HEK293T (cell line): Measurements from ENCODE around the gene PLA2G6.

ENCODE experiments used
- ARNT ChIP-seq: fragments of 450-650 bp; IDR thresholded peaks from 2 replicates; pipeline ENCODE4 v1.6.1; 2017; ENCODE audit warnings: mild to moderate bottlenecking
- BHLHE40 ChIP-seq: fragments of 450-650 bp; IDR thresholded peaks from 2 replicates; pipeline ENCODE4 v1.6.1; 2016; ENCODE audit warnings: mild to moderate bottlenecking, moderate library complexity, borderline replicate concordance
- CTBP1 ChIP-seq: fragments of 450-650 bp; IDR thresholded peaks from 2 replicates; pipeline ENCODE4 v1.6.1; 2016; ENCODE audit warnings: borderline replicate concordance
- ELF4 ChIP-seq: fragments of 450-650 bp; IDR thresholded peaks from 2 replicates; pipeline ENCODE4 v1.6.1; 2017; ENCODE audit warnings: antibody characterized with exemption
- FOXA1 ChIP-seq: fragments of 450-650 bp; IDR thresholded peaks from 2 replicates; pipeline ENCODE4 v1.6.1; 2016; ENCODE audit warnings: mild to moderate bottlenecking
- FOXK2 ChIP-seq: fragments of 450-650 bp; IDR thresholded peaks from 2 replicates; pipeline ENCODE4 v1.6.1; 2016; ENCODE audit warnings: mild to moderate bottlenecking
- FOXM1 ChIP-seq: fragments of 450-650 bp; IDR thresholded peaks from 2 replicates; pipeline ENCODE4 v1.6.1; 2017; ENCODE audit warnings: mild to moderate bottlenecking, borderline replicate concordance
- NFRKB ChIP-seq: fragments of 450-650 bp; IDR thresholded peaks from 2 replicates; pipeline ENCODE4 v1.6.1; 2016; ENCODE audit warnings: mild to moderate bottlenecking, moderate library complexity
- PKNOX1 ChIP-seq: fragments of 450-650 bp; IDR thresholded peaks from 2 replicates; pipeline ENCODE4 v1.6.1; 2016
- SP1 ChIP-seq: fragments of 450-650 bp; IDR thresholded peaks from 2 replicates; pipeline ENCODE4 v1.6.1; 2017
- SUZ12 ChIP-seq: fragments of 450-650 bp; IDR thresholded peaks from 2 replicates; pipeline ENCODE4 v1.6.1; 2016; ENCODE audit warnings: mild to moderate bottlenecking
- TARDBP ChIP-seq: fragments of 450-650 bp; IDR thresholded peaks from 2 replicates; pipeline ENCODE4 v1.6.1; 2016
- ZNF384 ChIP-seq: fragments of 450-650 bp; IDR thresholded peaks from 2 replicates; pipeline ENCODE4 v1.6.1; 2016

- no peak for TF ChIP-seq ZNF384
- no peak for TF ChIP-seq SP1
- TF ChIP-seq SUZ12 = no peak
- TF ChIP-seq TARDBP = no peak
- TF ChIP-seq CTBP1 = no peak
- TF ChIP-seq BHLHE40 = no peak
- TF ChIP-seq NFRKB = no peak
- TF ChIP-seq PKNOX1 = no peak
- TF ChIP-seq ARNT = no peak
- no peak for TF ChIP-seq FOXM1
- no peak for TF ChIP-seq ELF4
- TF ChIP-seq FOXA1 = no peak
- no peak for TF ChIP-seq FOXK2
These were observed 45.4 kb upstream of the PLA2G6 start for GRCh38 chr22:38226853-38227649.
